Measurements from ENCODE around the gene PRSS57.

Gene PRSS57

DNA sequence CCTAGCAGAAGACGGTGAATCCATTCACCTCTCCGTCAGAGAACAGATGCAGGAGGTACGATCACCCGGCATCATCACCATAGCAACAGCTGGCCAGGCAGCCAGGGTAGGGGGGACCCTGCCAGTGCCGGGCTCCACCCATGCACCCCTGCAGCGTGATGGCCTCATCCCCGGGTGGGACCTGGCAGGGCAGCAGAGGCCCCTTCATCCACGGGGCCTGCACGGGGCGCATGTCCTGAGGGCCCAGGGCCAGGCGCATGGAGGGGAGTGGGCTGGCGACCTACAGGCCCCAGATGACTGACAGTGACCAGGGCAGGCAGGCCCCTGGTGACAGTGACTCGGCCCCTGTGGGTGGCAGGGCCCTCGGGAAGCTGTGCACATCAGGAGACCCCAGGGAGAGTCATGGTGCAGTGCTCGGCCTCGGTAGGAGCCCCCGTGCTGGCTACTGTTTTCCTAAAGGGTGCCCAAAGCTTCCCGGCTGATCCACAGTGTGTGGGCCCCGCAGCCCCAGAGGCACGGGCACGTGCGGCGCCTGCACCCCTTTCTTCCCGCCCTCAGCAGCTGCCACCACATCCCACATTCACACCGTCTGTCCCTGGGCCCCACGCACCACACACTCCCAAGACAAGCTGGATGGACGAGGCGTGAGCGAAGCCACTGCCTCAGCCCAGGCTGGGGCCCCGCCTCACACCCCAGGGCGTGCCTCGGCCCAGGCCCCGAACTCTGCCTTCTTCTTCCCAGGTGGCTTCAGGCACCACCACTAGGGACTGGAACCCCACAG is 37.0 kb downstream of the PRSS57 start:
- TF ChIP-seq, protein P1, sequence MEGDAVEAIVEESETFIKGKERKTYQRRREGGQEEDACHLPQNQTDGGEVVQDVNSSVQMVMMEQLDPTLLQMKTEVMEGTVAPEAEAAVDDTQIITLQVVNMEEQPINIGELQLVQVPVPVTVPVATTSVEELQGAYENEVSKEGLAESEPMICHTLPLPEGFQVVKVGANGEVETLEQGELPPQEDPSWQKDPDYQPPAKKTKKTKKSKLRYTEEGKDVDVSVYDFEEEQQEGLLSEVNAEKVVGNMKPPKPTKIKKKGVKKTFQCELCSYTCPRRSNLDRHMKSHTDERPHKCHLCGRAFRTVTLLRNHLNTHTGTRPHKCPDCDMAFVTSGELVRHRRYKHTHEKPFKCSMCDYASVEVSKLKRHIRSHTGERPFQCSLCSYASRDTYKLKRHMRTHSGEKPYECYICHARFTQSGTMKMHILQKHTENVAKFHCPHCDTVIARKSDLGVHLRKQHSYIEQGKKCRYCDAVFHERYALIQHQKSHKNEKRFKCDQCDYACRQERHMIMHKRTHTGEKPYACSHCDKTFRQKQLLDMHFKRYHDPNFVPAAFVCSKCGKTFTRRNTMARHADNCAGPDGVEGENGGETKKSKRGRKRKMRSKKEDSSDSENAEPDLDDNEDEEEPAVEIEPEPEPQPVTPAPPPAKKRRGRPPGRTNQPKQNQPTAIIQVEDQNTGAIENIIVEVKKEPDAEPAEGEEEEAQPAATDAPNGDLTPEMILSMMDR (IDR thresholded peaks at IDR 0.05; ENCODE audit: control extremely low read depth, extremely low read depth, low read depth, missing control alignments) = no peak
- no peak for DNase-seq (ENCODE audit: extremely low spot score)
- ChIA-PET POLR2A (no interaction called here), CTCF (no interaction called here)

DNA sequence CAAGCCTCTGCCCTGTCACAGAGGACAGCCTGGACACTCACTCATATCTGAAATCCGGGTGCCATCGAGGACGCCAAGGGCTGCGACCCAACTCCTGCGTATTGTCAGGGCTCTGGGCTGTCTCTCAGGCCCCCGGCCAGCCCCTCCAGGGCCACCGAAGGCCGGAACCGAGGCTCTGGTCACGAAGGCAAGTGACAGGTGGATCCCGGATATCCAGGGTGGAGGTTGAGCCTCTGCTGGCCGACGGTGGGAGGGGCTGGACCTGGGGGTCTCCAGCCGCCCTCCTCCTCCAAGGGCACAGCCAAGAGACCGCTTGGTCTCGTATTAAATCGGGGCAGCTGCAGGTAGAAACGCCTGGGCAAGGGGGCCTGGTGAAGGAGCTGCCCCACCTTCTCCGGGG is 37.6 kb downstream of the PRSS57 start:
- TF ChIP-seq, protein P1 (IDR thresholded peaks at IDR 0.05; ENCODE audit: control extremely low read depth, extremely low read depth, low read depth, missing control alignments) = no peak
- CTCF ChIA-PET = no interaction called here
- DNase-seq (ENCODE audit: extremely low spot score) = no peak
- POLR2A ChIA-PET = no interaction called here

DNA sequence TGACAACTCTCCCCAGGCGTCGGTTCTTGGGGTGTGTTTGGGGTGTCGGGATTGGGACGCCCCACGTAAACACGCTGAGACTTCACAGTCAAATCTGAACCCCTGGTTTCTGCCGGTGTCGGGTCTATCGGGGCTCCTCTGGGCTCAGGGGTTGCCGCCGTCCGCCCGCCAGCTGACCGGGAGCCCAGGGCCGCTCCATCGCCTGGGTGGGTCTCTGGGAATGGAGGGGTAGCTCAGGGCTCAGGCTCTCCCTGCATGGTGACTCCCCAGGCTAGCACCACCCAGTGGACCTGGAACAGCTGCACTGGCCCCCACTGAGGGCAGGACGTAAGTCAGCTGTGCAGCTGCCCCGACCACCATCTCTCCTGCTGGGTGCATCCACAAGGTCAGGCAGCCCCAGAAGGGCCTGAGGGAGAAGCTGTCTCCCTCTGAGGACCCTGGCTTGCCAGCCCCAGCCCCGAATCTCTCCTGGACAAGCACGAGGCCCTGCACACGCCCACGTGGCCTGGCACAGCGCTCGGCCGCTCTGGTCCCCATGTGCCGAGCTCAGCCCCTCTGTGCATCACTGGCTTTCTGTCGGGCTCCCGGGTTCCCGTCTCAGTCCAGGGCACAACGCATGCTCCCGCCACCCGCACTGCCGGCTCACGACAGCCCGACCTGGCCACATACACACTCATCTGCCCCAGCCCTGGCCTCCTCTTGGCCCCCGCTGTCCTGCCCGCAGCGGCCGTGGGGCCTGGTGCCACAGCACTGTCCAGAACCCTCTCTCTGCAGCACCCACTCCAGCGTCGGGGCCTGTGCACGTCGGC is 38.3 kb downstream of the PRSS57 start:
- ChIA-PET POLR2A (no interaction called here), CTCF (interaction anchor here (1.1 kb wide), 1 partner anchor 77 kb away, joined by 3 read pairs; no protein-coding TSS in a partner anchor)
- TF ChIP-seq, protein P1 (IDR thresholded peaks at IDR 0.05; ENCODE audit: control extremely low read depth, extremely low read depth, low read depth, missing control alignments) = no peak
- DNase-seq (ENCODE audit: extremely low spot score) = no peak

DNA sequence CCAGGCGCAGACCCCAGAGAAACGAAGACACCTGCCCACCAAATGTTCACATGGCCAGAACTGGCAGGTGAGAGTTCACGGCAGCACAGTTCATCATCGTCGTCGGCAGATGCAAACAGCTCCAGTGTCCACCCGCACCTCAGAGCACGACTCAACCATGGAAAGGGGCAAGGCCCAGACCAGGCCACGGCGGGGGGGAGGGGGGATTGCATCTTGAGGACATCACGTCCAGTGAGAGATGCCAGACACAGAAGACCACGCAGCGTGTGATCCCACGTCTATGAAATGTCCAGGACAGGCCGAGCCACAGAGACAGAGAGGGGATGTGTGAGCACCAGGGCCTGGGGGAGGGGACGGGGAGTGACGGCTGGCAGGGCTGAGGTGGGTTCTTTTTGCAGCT is 39.6 kb downstream of the PRSS57 start:
- ChIA-PET POLR2A (no interaction called here), CTCF (interaction anchor here (1.1 to 2.0 kb wide), 2 partner anchors 72 to 79 kb away, joined by 3 to 5 read pairs; no protein-coding TSS in a partner anchor)
- TF ChIP-seq, protein P1 (IDR thresholded peaks at IDR 0.05; ENCODE audit: control extremely low read depth, extremely low read depth, low read depth, missing control alignments) = no peak
- no peak for DNase-seq (ENCODE audit: extremely low spot score)

DNA sequence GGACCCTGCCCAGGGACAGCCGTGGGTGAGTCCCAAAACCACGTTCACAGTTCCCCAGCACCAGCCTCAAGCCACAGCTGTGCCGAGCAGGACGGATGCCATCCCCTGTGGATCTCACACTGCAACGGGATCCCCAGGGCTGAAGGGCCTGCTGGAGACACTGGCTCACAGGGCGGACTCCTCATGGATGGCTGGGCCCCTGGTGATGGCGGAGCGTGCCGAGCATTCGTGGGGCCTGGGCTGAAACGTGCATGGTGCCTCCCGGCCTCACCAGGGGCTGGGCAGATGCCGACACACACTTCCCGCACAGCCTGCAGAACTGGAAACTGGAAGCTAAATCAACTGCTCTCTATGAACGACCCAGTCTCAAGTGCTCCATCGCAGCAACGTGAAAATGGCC is 41.8 kb downstream of the PRSS57 start:
- TF ChIP-seq, protein P1 (IDR thresholded peaks at IDR 0.05; ENCODE audit: control extremely low read depth, extremely low read depth, low read depth, missing control alignments) = no peak
- POLR2A ChIA-PET = no interaction called here
- no peak for DNase-seq (ENCODE audit: extremely low spot score)
- CTCF ChIA-PET = no interaction called here

DNA sequence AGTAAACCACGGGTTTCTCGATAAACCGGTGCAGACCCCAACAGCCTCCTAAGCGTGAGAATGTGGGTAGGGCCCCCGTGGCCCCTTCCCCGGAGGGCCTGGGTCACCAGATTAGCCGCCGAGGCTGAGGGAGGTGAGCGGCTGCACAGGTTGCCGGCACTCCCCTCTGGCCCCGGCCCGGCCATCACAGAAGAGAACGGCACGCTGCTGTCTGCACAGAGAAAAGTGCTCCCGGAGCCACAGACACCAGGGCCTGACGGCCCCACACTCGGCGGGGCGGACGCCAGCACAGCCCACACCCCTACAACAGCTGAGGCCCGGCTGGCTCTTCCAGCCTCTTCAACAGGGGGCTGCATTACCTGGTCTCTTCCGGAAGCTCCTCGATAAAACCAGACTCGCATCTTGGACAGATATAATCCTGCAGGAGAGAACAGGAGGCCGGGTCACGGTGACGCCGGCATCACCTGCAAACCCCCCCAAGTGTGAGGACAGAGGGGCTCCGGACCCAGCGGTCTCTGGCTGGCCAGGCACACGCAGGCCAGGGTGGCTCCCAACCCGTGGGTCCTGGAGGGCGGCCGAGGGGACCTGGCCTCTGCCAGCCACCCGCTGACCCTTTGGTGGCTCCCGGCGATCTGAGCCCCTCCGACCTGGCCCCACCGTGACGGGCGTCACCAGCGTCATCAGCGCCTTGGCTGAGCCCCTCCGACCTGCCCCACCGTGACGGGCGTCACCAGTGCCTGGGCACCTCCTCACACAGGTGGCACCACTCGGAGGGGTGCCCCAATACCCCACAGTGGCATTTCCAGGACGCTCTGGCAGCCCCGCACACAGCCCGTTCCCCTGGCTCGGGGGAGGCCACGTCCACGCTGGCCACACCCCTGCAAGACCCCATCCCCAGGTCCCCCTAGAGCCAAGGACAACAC is 42.5 kb downstream of the PRSS57 start:
- POLR2A ChIA-PET = no interaction called here
- DNase-seq (ENCODE audit: extremely low spot score) = no peak
- CTCF ChIA-PET = no interaction called here
- TF ChIP-seq, protein P1 (IDR thresholded peaks at IDR 0.05; ENCODE audit: control extremely low read depth, extremely low read depth, low read depth, missing control alignments) = no peak
